Parathyroid adenoma (tissue), 2 donors: ENCODE measurements around the gene LY9.

Source experiments
- H2AFZ ChIP-seq: fragments of 300-600 bp; sonication (generic); one replicate; pipeline ENCODE4 v1.7.0; 2017; ENCODE audit warnings: antibody characterized with exemption, mild to moderate bottlenecking
- H3K27ac ChIP-seq: fragments of 300-600 bp; sonication (generic); one replicate; pipeline ENCODE4 v1.7.0; 2017
- H3K27me3 ChIP-seq: fragments of 300-600 bp; sonication (generic); one replicate; pipeline ENCODE4 v1.7.0; 2017; ENCODE audit warnings: low read length; ENCODE audit not compliant: control insufficient read depth, insufficient read depth
- H3K36me3 ChIP-seq: fragments of 300-600 bp; sonication (generic); one replicate; pipeline ENCODE4 v1.7.0; 2017; ENCODE audit warnings: low read length; ENCODE audit not compliant: control insufficient read depth, insufficient read depth
- H3K4me1 ChIP-seq: fragments of 300-600 bp; sonication (generic); one replicate; pipeline ENCODE4 v1.7.0; 2017; ENCODE audit warnings: control low read depth
- H3K4me2 ChIP-seq: fragments of 300-600 bp; sonication (generic); one replicate; pipeline ENCODE4 v1.7.0; 2017; ENCODE audit warnings: low read length
- H3K4me3 ChIP-seq: fragments of 300-600 bp; sonication (generic); one replicate; pipeline ENCODE4 v1.7.0; 2017; ENCODE audit warnings: low read depth, low read length
- H3K79me2 ChIP-seq: fragments of 300-600 bp; sonication (generic); one replicate; pipeline ENCODE4 v1.7.0; 2017; ENCODE audit warnings: control low read depth
- H3K9ac ChIP-seq: fragments of 300-600 bp; sonication (generic); one replicate; pipeline ENCODE4 v1.7.0; 2017; ENCODE audit warnings: mild to moderate bottlenecking
- H3K9me3 ChIP-seq: fragments of 300-600 bp; sonication (generic); one replicate; pipeline ENCODE4 v1.7.0; 2017; ENCODE audit warnings: low read length; ENCODE audit not compliant: control insufficient read depth
- TF ChIP-seq, protein P1 (sequence below): fragments of 300-600 bp; sonication (generic); IDR thresholded peaks from one replicate; pipeline ENCODE4 v1.7.0; 2017; ENCODE audit warnings: antibody characterized with exemption, mild to moderate bottlenecking
- donor health status: primary hyperparathyroidism.

LY9 gene

DNA sequence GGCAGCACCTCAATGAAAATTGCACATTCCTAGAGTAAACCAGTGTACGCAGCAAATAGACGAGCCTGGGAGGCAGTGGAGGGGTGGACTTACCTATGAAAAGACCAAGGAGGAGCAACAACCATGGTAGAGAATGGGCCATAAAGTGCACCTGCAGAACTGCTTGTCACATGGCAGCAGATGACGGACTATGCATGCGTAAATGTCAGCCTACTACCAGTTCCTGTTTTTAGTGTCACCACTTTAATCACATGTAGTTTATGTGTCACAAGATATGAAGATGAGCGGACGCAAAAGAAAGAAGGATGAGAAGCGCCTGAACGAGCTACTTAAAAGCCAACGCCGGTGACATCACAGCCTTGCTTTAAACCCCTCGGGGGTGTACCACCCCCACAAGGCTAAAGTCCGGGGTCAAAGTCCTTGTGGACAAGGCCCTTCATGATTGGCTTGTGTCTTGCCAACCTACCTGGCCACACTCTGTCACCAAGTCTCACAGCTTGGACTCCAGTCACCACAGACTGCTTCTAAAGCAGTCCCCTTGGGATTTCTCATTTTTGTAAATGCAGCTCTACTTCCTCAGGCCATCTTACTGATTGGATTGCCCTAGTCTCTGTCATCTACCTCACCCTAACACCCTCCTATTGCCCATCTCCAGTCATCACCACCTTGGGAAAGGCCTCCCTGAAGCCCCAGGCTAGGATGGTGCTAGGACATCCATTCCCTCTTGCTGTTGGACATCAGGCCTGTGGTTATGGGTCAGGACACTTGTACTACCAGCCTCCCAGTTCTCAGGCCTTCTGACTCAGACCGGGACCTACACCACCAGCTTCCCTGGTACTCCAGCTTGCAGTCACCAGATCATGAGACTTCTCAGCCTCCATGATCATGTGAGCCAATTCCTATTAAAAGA, 6.0 kb upstream of the LY9 start:
- Histone ChIP-seq H3K9me3 (no peaks in the 10 kb centered on the region), H3K79me2 (no peaks in the 10 kb centered on the region), H3K4me3 (no peak overlapping the region), H3K9ac (no peak overlapping the region), H3K27ac (no peak overlapping the region), H3K4me2 (no peak overlapping the region), H2AFZ (no peak overlapping the region), H3K4me1 (no peaks in the 10 kb centered on the region), H3K27me3 (no peaks in the 10 kb centered on the region), H3K36me3 (no peaks in the 10 kb centered on the region)
- TF ChIP-seq, protein P1, sequence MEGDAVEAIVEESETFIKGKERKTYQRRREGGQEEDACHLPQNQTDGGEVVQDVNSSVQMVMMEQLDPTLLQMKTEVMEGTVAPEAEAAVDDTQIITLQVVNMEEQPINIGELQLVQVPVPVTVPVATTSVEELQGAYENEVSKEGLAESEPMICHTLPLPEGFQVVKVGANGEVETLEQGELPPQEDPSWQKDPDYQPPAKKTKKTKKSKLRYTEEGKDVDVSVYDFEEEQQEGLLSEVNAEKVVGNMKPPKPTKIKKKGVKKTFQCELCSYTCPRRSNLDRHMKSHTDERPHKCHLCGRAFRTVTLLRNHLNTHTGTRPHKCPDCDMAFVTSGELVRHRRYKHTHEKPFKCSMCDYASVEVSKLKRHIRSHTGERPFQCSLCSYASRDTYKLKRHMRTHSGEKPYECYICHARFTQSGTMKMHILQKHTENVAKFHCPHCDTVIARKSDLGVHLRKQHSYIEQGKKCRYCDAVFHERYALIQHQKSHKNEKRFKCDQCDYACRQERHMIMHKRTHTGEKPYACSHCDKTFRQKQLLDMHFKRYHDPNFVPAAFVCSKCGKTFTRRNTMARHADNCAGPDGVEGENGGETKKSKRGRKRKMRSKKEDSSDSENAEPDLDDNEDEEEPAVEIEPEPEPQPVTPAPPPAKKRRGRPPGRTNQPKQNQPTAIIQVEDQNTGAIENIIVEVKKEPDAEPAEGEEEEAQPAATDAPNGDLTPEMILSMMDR = no peak

DNA sequence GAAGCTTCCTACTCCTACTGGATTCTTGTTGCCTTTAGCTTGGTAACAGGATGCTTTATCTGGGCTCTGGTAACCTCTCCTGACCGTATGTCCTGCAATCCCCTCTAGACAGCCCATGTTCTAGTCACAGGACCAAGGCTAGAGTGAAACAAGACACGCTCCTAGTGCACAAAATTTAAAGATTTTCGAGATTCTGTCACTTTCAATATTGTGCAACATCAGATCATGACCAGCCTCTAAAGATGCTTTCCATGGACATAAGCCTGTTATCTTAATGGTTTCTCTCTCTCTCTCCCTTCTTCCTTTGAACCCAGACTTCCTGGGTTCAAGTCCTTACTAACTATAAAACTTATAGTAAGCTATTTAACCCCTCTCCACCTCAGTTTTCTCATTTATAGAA, 1.6 kb upstream of the LY9 start:
- Histone ChIP-seq H3K4me3 (no peak overlapping the region), H3K27me3 (no peaks in the 10 kb centered on the region), H3K4me2 (no peak overlapping the region), H3K4me1 (no peaks in the 10 kb centered on the region), H3K36me3 (no peaks in the 10 kb centered on the region), H3K79me2 (no peaks in the 10 kb centered on the region), H3K27ac (no peak overlapping the region), H2AFZ (no peak overlapping the region), H3K9ac (no peak overlapping the region), H3K9me3 (no peaks in the 10 kb centered on the region)
- TF ChIP-seq, protein P1 = no peak

DNA sequence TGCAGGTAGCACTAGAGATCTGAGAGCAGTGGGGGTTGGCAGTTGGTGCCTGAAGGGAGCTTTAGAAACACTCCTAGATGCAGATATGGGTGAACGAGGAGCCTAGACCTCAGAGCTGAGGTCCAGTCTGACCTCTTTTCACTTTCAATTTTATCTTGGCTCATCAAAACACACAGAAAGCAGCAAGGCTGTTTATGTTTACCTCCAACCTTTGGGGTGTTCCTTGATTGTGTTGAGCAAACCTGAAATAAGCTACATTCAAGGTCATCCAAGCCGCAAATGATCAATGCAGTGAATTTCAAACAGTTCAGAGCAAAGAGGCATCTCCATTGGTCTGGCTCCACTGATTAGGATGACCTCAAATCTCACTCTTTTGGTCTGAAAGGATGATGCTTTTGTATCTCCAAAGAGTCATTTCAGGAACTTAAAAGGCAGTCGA, 1.3 kb downstream of the LY9 start:
- Histone ChIP-seq H3K27ac (no peak overlapping the region), H3K4me3 (no peak overlapping the region), H3K9ac (no peak overlapping the region), H3K27me3 (no peaks in the 10 kb centered on the region), H3K4me2 (no peak overlapping the region), H3K36me3 (no peaks in the 10 kb centered on the region), H3K9me3 (no peaks in the 10 kb centered on the region), H3K4me1 (no peaks in the 10 kb centered on the region), H3K79me2 (no peaks in the 10 kb centered on the region), H2AFZ (no peak overlapping the region)
- TF ChIP-seq, protein P1 = no peak

DNA sequence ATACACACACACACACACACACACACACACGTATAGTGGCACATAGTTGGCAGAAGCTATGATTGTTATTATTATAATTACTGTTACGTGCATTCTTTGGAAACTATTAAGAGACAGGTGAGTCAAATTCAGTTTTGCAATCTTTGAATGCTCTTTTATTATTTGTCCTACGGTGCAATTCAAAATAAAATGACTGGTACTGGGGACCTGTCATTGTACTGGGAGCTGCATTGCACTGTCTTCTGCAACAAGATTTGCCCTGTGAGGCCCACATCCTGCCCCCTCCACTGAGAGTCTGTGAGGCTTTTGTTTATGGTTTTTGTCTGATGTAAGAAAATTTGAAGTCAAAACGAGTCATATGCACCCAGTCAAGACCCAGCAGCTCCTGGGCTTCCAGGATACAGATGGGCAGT, 1.9 kb downstream of the LY9 start:
- Histone ChIP-seq H2AFZ (no peak overlapping the region), H3K9ac (no peak overlapping the region), H3K4me3 (no peak overlapping the region), H3K4me1 (no peaks in the 10 kb centered on the region), H3K27ac (no peak overlapping the region), H3K27me3 (no peaks in the 10 kb centered on the region), H3K9me3 (no peaks in the 10 kb centered on the region), H3K36me3 (no peaks in the 10 kb centered on the region), H3K79me2 (no peaks in the 10 kb centered on the region), H3K4me2 (no peak overlapping the region)
- TF ChIP-seq, protein P1 = no peak

DNA sequence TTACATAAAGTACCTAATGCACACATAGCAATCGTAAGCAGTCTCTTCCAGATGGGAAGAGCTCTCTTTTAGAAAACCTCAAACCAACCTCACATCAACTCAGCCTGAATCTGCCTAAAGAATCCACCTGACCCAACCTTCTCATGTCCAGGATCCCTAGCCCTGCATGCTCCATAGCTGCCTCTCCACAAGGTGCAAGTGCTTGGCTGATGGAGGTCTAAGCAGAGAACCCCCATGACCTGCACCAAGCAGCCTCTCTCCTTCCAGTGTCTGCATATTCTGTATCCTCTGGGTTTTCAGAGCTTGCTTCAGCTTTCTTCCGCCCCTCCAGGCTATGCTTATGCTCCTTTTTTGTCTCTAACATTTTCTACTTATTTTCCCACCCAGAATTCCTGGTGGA, 2.5 kb downstream of the LY9 start:
- H3K9ac ChIP-seq = no peak overlapping the region

More for the DNA sequence above, 2.5 kb downstream of the LY9 start:
- H3K4me3 ChIP-seq = no peak overlapping the region
- H3K27me3 ChIP-seq = no peaks in the 10 kb centered on the region
- TF ChIP-seq, protein P1 = no peak
- no peak overlapping the region for H2AFZ ChIP-seq
- H3K79me2 ChIP-seq = no peaks in the 10 kb centered on the region
- no peak overlapping the region for H3K27ac ChIP-seq
- no peaks in the 10 kb centered on the region for H3K4me1 ChIP-seq
- H3K4me2 ChIP-seq = no peak overlapping the region
- no peaks in the 10 kb centered on the region for H3K36me3 ChIP-seq
- H3K9me3 ChIP-seq = no peaks in the 10 kb centered on the region
